GM19468 (cell line): ENCODE data around the gene RASAL2.
"Not testable (repeated sequence)": the region's sequence is repeated elsewhere in the genome, so short reads cannot be mapped to it uniquely, and the experiment has no call there.

Experiments used
- ATAC-seq: cut with Tn5 transposase; IDR thresholded peaks from one replicate; pipeline ENCODE4 v1.9.1; 2021; ENCODE audit warnings: mild to moderate bottlenecking, moderate library complexity, moderate number of reproducible peaks; ENCODE audit not compliant: unreplicated experiment; ENCODE audit errors: extremely low read depth

The RASAL2 gene

GRCh38 chr1:178150610-178151009 is 56.7 kb downstream of the RASAL2 start:
- ATAC-seq: no peak

DNA sequence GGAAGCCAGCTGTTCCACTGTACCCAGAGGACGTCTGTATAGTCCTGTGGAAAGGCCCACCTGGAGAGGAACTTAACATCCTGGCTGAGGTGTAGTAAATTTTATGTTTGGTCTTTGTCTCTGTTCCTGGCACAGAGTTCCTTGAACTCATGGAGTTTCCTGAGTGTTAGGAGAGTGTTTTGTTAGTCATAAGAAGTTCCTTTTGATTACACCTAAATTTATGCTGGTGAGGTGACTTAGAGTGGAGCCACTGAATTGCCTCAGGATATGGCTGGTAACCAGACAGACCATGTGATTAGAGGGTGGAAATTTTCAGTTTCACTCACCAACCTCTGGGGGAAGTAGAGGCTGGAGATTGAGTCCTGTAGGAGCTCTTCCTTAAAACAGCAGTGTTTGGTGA is 57.9 kb downstream of the RASAL2 start:
- no peak for ATAC-seq

- ATAC-seq: no peak
Measured at GRCh38 chr1:178155481-178156255, 61.8 kb downstream of the RASAL2 start.

GRCh38 chr1:178160736-178161475 is 67.0 kb downstream of the RASAL2 start:
- ATAC-seq: no peak

DNA sequence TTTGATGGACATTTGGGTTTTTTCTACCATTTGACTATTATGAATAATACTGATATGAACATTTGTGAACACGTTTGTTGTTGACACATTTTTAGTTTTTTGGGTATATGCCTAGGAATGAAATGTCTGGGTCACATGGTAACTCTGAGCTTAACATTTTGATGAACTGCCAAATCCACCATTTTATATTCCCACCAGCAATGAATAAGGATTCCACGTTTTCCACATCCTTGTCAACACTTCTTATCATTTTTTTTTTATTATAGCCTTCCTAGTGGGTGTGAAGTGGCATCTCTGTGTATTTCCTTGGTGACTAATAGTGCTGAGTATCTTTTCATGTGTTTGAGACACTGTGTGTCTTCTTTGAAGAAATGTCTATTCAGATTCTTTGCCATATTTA is 67.6 kb downstream of the RASAL2 start:
- ATAC-seq: no peak

GRCh38 chr1:178165196-178165595 is 71.3 kb downstream of the RASAL2 start:
- no peak for ATAC-seq

- no peak for ATAC-seq
Measured at GRCh38 chr1:178166429-178167024, 72.6 kb downstream of the RASAL2 start.

GRCh38 chr1:178168536-178168935 is 74.6 kb downstream of the RASAL2 start:
- no peak for ATAC-seq

DNA sequence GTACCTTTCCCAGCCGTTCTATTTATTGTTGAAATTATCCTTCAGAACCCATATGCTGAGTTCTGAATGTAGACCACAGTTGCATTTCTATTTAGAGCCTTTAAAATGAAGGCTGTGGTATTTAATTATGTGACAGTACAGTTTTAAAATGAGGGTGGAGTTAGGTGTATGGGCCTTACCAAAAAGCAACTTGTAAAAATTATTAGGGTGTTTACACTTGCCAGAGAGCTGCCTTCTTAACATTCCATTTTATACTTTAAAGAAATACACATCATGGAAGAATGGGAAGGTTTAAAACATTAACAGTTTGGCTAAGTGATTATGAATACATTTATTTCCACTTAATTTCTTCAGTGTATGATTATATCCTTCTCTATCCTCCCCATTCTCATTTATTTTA is 75.7 kb downstream of the RASAL2 start:
- no peak for ATAC-seq

- ATAC-seq: no peak
Measured at GRCh38 chr1:178172939-178173338, 79.0 kb downstream of the RASAL2 start.

GRCh38 chr1:178174539-178174938 is 80.6 kb downstream of the RASAL2 start:
- no peak for ATAC-seq

DNA sequence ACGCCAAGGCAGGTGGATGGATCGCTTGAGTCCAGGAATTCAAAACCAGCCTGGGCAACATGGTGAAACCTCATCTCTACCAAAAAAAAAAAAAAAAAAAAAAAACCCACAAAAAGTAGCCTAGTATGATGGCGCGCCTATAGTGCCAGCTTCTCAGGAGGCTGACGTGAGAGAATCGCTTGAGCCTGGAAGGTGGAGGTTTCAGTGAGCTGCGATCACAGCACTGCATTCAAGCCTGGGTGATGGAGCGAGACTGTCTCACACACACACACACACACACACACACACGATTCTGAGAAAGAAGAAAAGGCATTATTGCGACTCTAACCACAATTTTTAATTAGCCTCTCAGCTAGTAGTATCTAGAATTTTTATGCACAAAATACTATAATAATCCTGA is 86.5 kb downstream of the RASAL2 start:
- no peak for ATAC-seq

- ATAC-seq: no peak
Measured at GRCh38 chr1:178183796-178184195, 89.9 kb downstream of the RASAL2 start.

- no peak for ATAC-seq
Measured at GRCh38 chr1:178188306-178188705, 94.4 kb downstream of the RASAL2 start.

- ATAC-seq: no peak
Measured at GRCh38 chr1:178189814-178190213, 95.9 kb downstream of the RASAL2 start.

DNA sequence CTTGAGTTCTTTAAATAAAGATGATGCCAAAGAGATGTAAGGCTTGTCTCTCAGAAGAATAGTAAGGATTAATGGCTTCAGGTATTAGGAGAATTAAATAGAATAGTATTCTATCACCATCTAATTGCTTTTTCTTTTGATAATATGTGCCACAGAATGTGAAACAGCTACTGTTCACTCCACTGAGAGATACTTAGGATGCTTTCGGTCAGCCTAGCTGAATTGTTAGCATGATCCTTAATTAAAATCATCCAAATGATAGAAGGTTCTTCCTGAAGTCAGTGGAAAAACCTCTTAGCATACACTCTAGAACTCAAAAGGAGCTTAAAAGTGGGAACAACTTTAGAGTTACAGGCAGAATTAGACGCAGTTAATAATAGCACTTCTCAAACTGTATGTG is 97.0 kb downstream of the RASAL2 start:
- ATAC-seq: no peak

DNA sequence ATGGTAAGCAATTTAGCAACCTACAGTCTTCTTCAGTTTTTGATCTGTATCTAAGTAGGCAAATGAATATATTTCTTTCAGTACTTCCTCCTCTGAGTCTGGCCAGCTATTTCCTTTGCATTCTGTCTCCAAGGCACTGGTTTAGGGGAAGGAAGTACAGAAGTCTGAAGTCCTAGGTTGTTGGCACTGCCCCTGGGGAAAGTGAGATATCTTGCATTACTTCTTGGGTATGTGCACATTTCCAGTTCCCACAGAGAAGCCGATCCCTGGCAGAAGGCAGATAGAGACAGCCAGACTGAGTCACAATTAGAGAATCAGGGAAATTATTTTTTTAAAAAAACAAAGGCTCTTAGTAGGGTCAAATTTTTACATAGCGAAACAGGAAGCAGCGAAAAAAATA is 98.8 kb downstream of the RASAL2 start:
- no peak for ATAC-seq

GRCh38 chr1:178196631-178197030 is 102.7 kb downstream of the RASAL2 start:
- no peak for ATAC-seq

DNA sequence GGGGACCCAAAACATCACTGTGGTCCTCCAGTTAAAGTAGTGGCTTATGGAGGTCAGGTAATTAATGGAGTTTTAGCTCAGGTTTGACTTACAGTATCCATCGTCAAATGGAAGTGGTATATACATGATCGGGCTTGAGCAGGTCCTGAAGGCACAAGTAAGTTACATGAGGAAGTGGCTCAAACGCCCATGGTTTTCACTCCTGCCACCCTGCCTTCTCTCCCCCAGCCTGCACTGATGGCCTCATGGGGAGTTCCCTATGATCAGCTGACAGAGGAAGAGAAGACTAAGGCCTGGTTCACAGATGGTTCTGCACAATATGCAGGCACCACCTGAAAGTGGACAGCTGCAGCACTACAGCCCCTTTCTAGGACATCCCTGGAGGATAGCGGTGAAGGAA is 108.2 kb downstream of the RASAL2 start:
- ATAC-seq: not testable (repeated sequence)

DNA sequence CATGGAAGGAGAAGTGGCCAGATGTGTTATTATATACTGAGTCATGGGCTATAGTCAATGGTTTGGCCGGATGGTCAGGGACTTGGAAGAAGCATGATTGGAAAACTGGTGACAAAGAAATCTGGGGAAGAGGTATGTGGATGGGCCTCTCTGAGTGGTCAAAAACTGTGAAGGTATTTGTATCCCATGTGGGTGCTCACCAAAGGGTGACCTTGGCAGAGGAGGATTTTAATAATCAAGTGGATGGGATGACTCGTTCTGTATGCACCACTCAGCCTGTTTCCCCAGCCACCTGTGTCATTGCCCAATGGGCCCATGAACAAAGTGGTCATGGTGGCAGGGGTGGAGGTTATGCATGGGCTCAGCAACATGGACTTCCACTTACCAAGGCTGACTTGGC is 108.6 kb downstream of the RASAL2 start:
- not testable (repeated sequence) for ATAC-seq

DNA sequence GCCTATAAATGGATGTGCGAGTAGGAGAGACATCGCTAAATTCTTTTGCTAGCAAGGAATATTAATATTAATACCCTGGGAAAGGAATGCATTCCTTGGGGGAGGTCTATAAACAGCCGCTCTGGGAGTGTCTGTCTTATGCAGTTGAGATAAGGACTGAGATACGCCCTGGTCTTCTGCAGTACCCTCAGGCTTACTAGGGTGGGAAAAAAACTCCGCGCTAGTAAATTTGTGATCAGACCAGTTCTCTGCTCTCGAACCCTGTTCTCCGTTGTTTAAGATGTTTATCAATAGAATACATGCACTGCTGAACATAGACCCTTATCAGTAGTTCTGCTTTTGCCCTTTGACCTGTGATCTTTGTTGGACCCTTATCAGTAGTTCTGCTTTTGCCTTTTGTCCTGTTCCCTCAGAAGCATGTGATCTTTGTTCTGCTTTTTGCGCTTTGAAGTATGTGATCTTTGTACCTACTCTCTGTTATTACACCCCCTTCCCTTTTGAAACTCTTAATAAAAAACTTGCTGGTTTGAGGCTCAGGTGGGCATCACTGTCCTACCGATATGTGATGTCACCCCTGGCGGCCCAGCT is 114.5 kb downstream of the RASAL2 start:
- not testable (repeated sequence) for ATAC-seq
